Measurements from ENCODE around the gene DHX8.
"Not testable (repeated sequence)": the region's sequence is repeated elsewhere in the genome, so short reads cannot be mapped to it uniquely, and the experiment has no call there.

The DHX8 gene

GRCh38 chr17:43511199-43511598, 27.4 kb downstream of the DHX8 start:
- H3K36me3 ChIP-seq (ENCODE audit: control insufficient read depth, insufficient read depth, low read length) = peaks cover 23% of the 10 kb centered on the region
- not testable (repeated sequence) for H3K27ac ChIP-seq (ENCODE audit: low read depth, low read length); H3K9ac ChIP-seq (ENCODE audit: low read length); H3K27me3 ChIP-seq (ENCODE audit: control insufficient read depth, insufficient read depth, low read length); H3K4me1 ChIP-seq (ENCODE audit: control insufficient read depth, insufficient read depth, low read length); H3K4me3 ChIP-seq (ENCODE audit: low read length)

GRCh38 chr17:43515656-43516055, 31.9 kb downstream of the DHX8 start:
- Histone ChIP-seq H3K27ac (ENCODE audit: low read depth, low read length) (no peak overlapping the region), H3K27me3 (ENCODE audit: control insufficient read depth, insufficient read depth, low read length) (no peaks in the 10 kb centered on the region), H3K4me3 (ENCODE audit: low read length) (no peak overlapping the region), H3K4me1 (ENCODE audit: control insufficient read depth, insufficient read depth, low read length) (no peaks in the 10 kb centered on the region), H3K36me3 (ENCODE audit: control insufficient read depth, insufficient read depth, low read length) (peaks cover 16% of the 10 kb centered on the region), H3K9ac (ENCODE audit: low read length) (no peak overlapping the region)

- no peak overlapping the region for H3K9ac ChIP-seq (ENCODE audit: low read length)
- H3K4me1 ChIP-seq (ENCODE audit: control insufficient read depth, insufficient read depth, low read length) = no peaks in the 10 kb centered on the region
- H3K27me3 ChIP-seq (ENCODE audit: control insufficient read depth, insufficient read depth, low read length) = no peaks in the 10 kb centered on the region
- H3K27ac ChIP-seq (ENCODE audit: low read depth, low read length) = no peak overlapping the region
- H3K4me3 ChIP-seq (ENCODE audit: low read length) = no peak overlapping the region
- H3K36me3 ChIP-seq (ENCODE audit: control insufficient read depth, insufficient read depth, low read length) = peaks cover 28% of the 10 kb centered on the region
Measured at GRCh38 chr17:43517161-43517560, 33.4 kb downstream of the DHX8 start.

GRCh38 chr17:43517615-43518386, 34.0 kb downstream of the DHX8 start:
- H3K36me3 ChIP-seq (ENCODE audit: control insufficient read depth, insufficient read depth, low read length) = peaks cover 29% of the 10 kb centered on the region
- no peaks in the 10 kb centered on the region for H3K27me3 ChIP-seq (ENCODE audit: control insufficient read depth, insufficient read depth, low read length)
- no peaks in the 10 kb centered on the region for H3K4me1 ChIP-seq (ENCODE audit: control insufficient read depth, insufficient read depth, low read length)
- H3K4me3 ChIP-seq (ENCODE audit: low read length) = no peak overlapping the region
- no peak overlapping the region for H3K9ac ChIP-seq (ENCODE audit: low read length)
- no peak overlapping the region for H3K27ac ChIP-seq (ENCODE audit: low read depth, low read length)

GRCh38 chr17:43521389-43521788, 37.6 kb downstream of the DHX8 start:
- H3K36me3 ChIP-seq (ENCODE audit: control insufficient read depth, insufficient read depth, low read length) = peaks cover 51% of the 10 kb centered on the region
- no peak overlapping the region for H3K4me3 ChIP-seq (ENCODE audit: low read length)
- no peak overlapping the region for H3K27ac ChIP-seq (ENCODE audit: low read depth, low read length)
- no peak overlapping the region for H3K9ac ChIP-seq (ENCODE audit: low read length)
- no peaks in the 10 kb centered on the region for H3K27me3 ChIP-seq (ENCODE audit: control insufficient read depth, insufficient read depth, low read length)
- H3K4me1 ChIP-seq (ENCODE audit: control insufficient read depth, insufficient read depth, low read length) = no peaks in the 10 kb centered on the region

GRCh38 chr17:43524945-43525575, 41.3 kb downstream of the DHX8 start:
- Histone ChIP-seq H3K9ac (ENCODE audit: low read length) (no peak overlapping the region), H3K4me1 (ENCODE audit: control insufficient read depth, insufficient read depth, low read length) (peaks cover under 1% of the 10 kb centered on the region), H3K4me3 (ENCODE audit: low read length) (no peak overlapping the region), H3K27ac (ENCODE audit: low read depth, low read length) (no peak overlapping the region), H3K36me3 (ENCODE audit: control insufficient read depth, insufficient read depth, low read length) (peaks cover 40% of the 10 kb centered on the region), H3K27me3 (ENCODE audit: control insufficient read depth, insufficient read depth, low read length) (no peaks in the 10 kb centered on the region)

GRCh38 chr17:43526886-43527648, 43.3 kb downstream of the DHX8 start:
- Histone ChIP-seq H3K4me1 (ENCODE audit: control insufficient read depth, insufficient read depth, low read length) (peaks cover 9% of the 10 kb centered on the region), H3K9ac (ENCODE audit: low read length) (no peak overlapping the region), H3K36me3 (ENCODE audit: control insufficient read depth, insufficient read depth, low read length) (peaks cover 28% of the 10 kb centered on the region), H3K27me3 (ENCODE audit: control insufficient read depth, insufficient read depth, low read length) (no peaks in the 10 kb centered on the region), H3K27ac (ENCODE audit: low read depth, low read length) (no peak overlapping the region), H3K4me3 (ENCODE audit: low read length) (no peak overlapping the region)

GRCh38 chr17:43528319-43528987, 44.7 kb downstream of the DHX8 start:
- Histone ChIP-seq H3K36me3 (ENCODE audit: control insufficient read depth, insufficient read depth, low read length) (peaks cover 21% of the 10 kb centered on the region), H3K27me3 (ENCODE audit: control insufficient read depth, insufficient read depth, low read length) (no peaks in the 10 kb centered on the region), H3K4me1 (ENCODE audit: control insufficient read depth, insufficient read depth, low read length) (peaks cover 9% of the 10 kb centered on the region), H3K4me3 (ENCODE audit: low read length) (no peak overlapping the region), H3K27ac (ENCODE audit: low read depth, low read length) (no peak overlapping the region), H3K9ac (ENCODE audit: low read length) (no peak overlapping the region)

GRCh38 chr17:43528988-43529814, 45.4 kb downstream of the DHX8 start:
- no peak overlapping the region for H3K27ac ChIP-seq (ENCODE audit: low read depth, low read length)
- H3K4me3 ChIP-seq (ENCODE audit: low read length) = no peak overlapping the region
- H3K9ac ChIP-seq (ENCODE audit: low read length) = no peak overlapping the region
- H3K36me3 ChIP-seq (ENCODE audit: control insufficient read depth, insufficient read depth, low read length) = peaks cover 15% of the 10 kb centered on the region
- H3K27me3 ChIP-seq (ENCODE audit: control insufficient read depth, insufficient read depth, low read length) = no peaks in the 10 kb centered on the region
- H3K4me1 ChIP-seq (ENCODE audit: control insufficient read depth, insufficient read depth, low read length) = peaks cover 9% of the 10 kb centered on the region

GRCh38 chr17:43529947-43530287, 46.1 kb downstream of the DHX8 start:
- Histone ChIP-seq H3K4me3 (ENCODE audit: low read length) (peak overlapping the region; percentile 1), H3K4me1 (ENCODE audit: control insufficient read depth, insufficient read depth, low read length) (peaks cover 9% of the 10 kb centered on the region), H3K27me3 (ENCODE audit: control insufficient read depth, insufficient read depth, low read length) (no peaks in the 10 kb centered on the region), H3K9ac (ENCODE audit: low read length) (no peak overlapping the region), H3K27ac (ENCODE audit: low read depth, low read length) (no peak overlapping the region), H3K36me3 (ENCODE audit: control insufficient read depth, insufficient read depth, low read length) (peaks cover 12% of the 10 kb centered on the region)

- Histone ChIP-seq H3K4me1 (ENCODE audit: control insufficient read depth, insufficient read depth, low read length) (peaks cover 9% of the 10 kb centered on the region), H3K27ac (ENCODE audit: low read depth, low read length) (no peak overlapping the region), H3K4me3 (ENCODE audit: low read length) (peak overlapping the region; percentile 1), H3K27me3 (ENCODE audit: control insufficient read depth, insufficient read depth, low read length) (no peaks in the 10 kb centered on the region), H3K36me3 (ENCODE audit: control insufficient read depth, insufficient read depth, low read length) (peaks cover 8% of the 10 kb centered on the region), H3K9ac (ENCODE audit: low read length) (no peak overlapping the region)
Measured at GRCh38 chr17:43530288-43531081, 46.7 kb downstream of the DHX8 start.
